Peyer's patch (tissue), 4 donors: ENCODE measurements around the gene KCNQ2.

Experiments used
- CTCF ChIP-seq, 6 experiments: fragments of 450-650 bp in 4 of 6; fragments of 200-600 bp in 2 of 6; sonication (generic) in 1 of 6; IDR thresholded peaks; one replicate each; pipeline ENCODE4 v1.5.1; 2017 to 2019; ENCODE audit warnings: antibody characterized with exemption in 6 of 6, mild to moderate bottlenecking in 3 of 6, moderate library complexity in 1 of 6
- POLR2A ChIP-seq, 2 donors: fragments of 450-650 bp; IDR thresholded peaks; one replicate each; pipeline ENCODE4 v1.5.1; 2017; ENCODE audit warnings: antibody characterized with exemption in 2 of 2, mild to moderate bottlenecking in 2 of 2, moderate library complexity in 2 of 2

DNA sequence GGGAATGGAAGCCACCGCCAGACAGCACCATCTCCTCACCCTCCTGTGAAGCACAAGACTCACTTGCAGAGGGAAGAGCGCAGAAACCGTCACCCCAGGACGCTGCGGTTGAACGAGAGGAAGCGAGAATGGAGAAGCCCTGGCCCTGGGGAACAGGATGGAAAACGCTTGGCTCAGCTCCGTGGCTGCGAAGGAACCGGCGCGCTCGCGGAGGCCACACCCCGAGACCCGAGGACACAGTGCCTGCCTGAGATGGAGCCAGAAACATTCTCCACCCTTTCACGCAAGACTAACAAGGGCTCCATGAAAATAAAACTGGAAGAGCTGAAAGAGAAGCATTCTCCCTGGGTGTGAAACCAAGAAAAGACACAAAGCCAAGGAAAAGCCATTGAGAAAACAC lies 86.0 kb downstream of the KCNQ2 start:
- no peak for TF ChIP-seq CTCF (IDR thresholded peaks at IDR 0.05)
- no peak for TF ChIP-seq POLR2A (IDR thresholded peaks at IDR 0.05)
